ENCODE results near the gene USH1C. TPM values are rescaled to one million over a fixed set of nuclear protein-coding genes. Genes with fewer than 3 reads are reported as not detected.

Gene USH1C
- total RNA-seq, 1 experiment from 2014 or later: 1.0 TPM

DNA sequence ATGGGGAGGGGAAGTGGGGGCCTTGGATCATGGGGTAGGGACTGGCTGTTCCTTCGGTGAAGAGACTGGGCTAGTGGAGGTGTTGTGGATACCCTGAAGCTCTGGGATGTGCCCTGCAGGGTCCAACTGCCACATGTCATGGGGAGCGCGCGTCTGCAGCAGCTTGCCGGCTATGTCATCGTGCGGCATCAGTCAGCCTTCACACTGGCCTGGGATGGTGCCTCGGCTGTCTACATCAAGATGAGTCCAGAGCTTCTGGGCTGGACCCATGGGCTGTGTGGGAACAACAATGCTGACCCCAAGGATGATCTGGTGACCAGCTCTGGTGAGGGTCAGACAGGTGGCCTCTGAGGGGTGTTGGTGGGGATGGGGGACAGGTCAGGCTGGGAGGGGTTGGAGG is 12.8 kb upstream of the USH1C start:
- Histone ChIP-seq H3K4me1 (ENCODE audit: insufficient read depth, low read length) (no peaks in the 10 kb centered on the region), H3K4ac (ENCODE audit: low read depth, low read length) (no peak overlapping the region), H4K8ac (replicated peaks; ENCODE audit: insufficient read length, low read depth, low read length) (no peak overlapping the region), H3K14ac (ENCODE audit: insufficient read depth, low read length) (no peak overlapping the region), H4K5ac (ENCODE audit: insufficient read length, low read depth, low read length) (no peak overlapping the region), H2BK5ac (ENCODE audit: insufficient read length, low read length) (no peak overlapping the region), H3K9ac (ENCODE audit: extremely low read depth, insufficient read length, low read length) (no peak overlapping the region), H3K79me1 (ENCODE audit: insufficient read depth, low read depth, low read length, poor library complexity, severe bottlenecking) (no peaks in the 10 kb centered on the region), H3T11ph (ENCODE audit: low read length) (no peak overlapping the region), H3K79me2 (ENCODE audit: insufficient read depth, low read length) (no peaks in the 10 kb centered on the region), H3K56ac (ENCODE audit: insufficient read length, low read depth, low read length) (no peak overlapping the region), H3K23me2 (ENCODE audit: insufficient read length, low read depth, low read length, poor library complexity, severe bottlenecking) (no peaks in the 10 kb centered on the region), H2AK5ac (ENCODE audit: insufficient read length, low read length) (no peak overlapping the region), H3K9me3 (ENCODE audit: control insufficient read depth, low read depth, low read length) (no peaks in the 10 kb centered on the region), H3K27me3 (ENCODE audit: insufficient read depth, low read length) (no peaks in the 10 kb centered on the region), H3K23ac (ENCODE audit: insufficient read length, low read depth, low read length) (no peak overlapping the region), H2BK20ac (ENCODE audit: low read depth, low read length, poor library complexity, severe bottlenecking) (no peak overlapping the region), H3K18ac (ENCODE audit: insufficient read length, low read depth, low read length) (no peak overlapping the region), H2BK12ac (ENCODE audit: insufficient read length, low read depth, low read length) (no peak overlapping the region), H2AFZ (ENCODE audit: low read length) (no peak overlapping the region), H4K20me1 (ENCODE audit: control insufficient read depth, insufficient read depth, insufficient read length) (no peaks in the 10 kb centered on the region), H4K91ac (ENCODE audit: insufficient read length, low read depth, low read length) (no peak overlapping the region), H2BK15ac (ENCODE audit: low read depth, low read length) (no peak overlapping the region), H3K4me2 (ENCODE audit: insufficient read depth, insufficient read length, low read length) (no peak overlapping the region), H2BK120ac (ENCODE audit: low read depth, low read length, poor library complexity, severe bottlenecking) (no peak overlapping the region), H3K27ac (ENCODE audit: insufficient read length, low read depth, low read length) (no peak overlapping the region)
- DNase-seq: no peak
- TF ChIP-seq CTCF (conservative IDR thresholded peaks at IDR 0.05): no peak
- no peaks in the 10 kb centered on the region for H3K9me3 Mint-ChIP-seq
- H3K27ac Mint-ChIP-seq: no peak overlapping the region
- no peaks in the 10 kb centered on the region for H3K4me1 Mint-ChIP-seq
- WGBS (ENCODE audit: extremely low coverage, insufficient read length, low lambda C conversion rate): no CpG with 5 or more reads among the region's 8 CpGs
- H3K27me3 Mint-ChIP-seq (ENCODE audit: low read depth): peaks cover 14% of the 10 kb centered on the region
- H3K36me3 Mint-ChIP-seq (ENCODE audit: insufficient read depth in 1 of 3, low read depth in 3 of 3): peaks cover 0 to 3% (median 0%) of the 10 kb centered on the region in 3 experiments; a peak in 1 of 7 replicates
- H3K4me3 Mint-ChIP-seq: no peak overlapping the region
